GM06990 (cell line): ENCODE data around the gene GPHN.

Experiments
- DNase-seq: peaks from one replicate; pipeline ENCODE4 v3.0.0-alpha.2; 2011; ENCODE audit not compliant: insufficient read length; ENCODE audit errors: extremely low read depth
- H3K27me3 ChIP-seq: replicated peaks from 2 replicates; pipeline ENCODE4 v1.6.0; 2011; ENCODE audit warnings: low read length; ENCODE audit not compliant: control insufficient read depth, insufficient read depth
- H3K36me3 ChIP-seq: 2 replicates; pipeline ENCODE4 v1.5.1; 2011; ENCODE audit warnings: low read length; ENCODE audit not compliant: control insufficient read depth, insufficient read depth
- H3K4me3 ChIP-seq: replicated peaks from 2 replicates; pipeline ENCODE4 v1.5.1; 2011; ENCODE audit warnings: low read depth, mild to moderate bottlenecking, control low read depth, low read length
- CTCF ChIP-seq: IDR thresholded peaks from 2 replicates; pipeline ENCODE4 v1.5.1; 2011; ENCODE audit warnings: low read length, control low read depth, mild to moderate bottlenecking, inconsistent platforms; ENCODE audit not compliant: insufficient read depth, poor library complexity, severe bottlenecking

The GPHN gene

DNA sequence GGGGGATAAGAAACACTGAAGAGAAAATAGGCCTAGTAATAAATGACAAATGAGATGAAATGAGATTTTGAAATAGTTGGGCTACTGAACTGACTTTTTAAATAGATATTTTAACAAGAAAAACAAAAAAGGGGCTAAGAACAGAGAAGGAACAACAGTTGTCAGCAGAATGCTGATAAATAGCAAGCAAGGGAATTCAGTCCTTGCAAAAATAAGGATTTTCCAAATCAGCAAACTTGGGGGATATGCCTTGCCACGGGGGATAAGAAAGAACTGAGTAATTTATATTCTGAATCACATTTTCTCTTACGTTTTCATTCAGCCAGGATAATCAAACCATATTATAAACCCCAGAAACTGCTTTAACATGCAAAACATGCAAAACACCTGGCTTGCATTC, 34.7 kb upstream of the GPHN start:
- H3K27me3 ChIP-seq, result no peaks in the 10 kb centered on the region
- no peak overlapping the region for H3K4me3 ChIP-seq
- DNase-seq, result no peak
- TF ChIP-seq CTCF, result no peak
- H3K36me3 ChIP-seq, result no peaks in the 10 kb centered on the region

GRCh38 chr14:66476964-66477363, 31.0 kb upstream of the GPHN start:
- TF ChIP-seq CTCF, result no peak
- Histone ChIP-seq H3K27me3 (no peaks in the 10 kb centered on the region), H3K4me3 (no peak overlapping the region), H3K36me3 (no peaks in the 10 kb centered on the region)
- DNase-seq, result no peak

GRCh38 chr14:66477567-66477966, 30.4 kb upstream of the GPHN start:
- no peak for DNase-seq

GRCh38 chr14:66482873-66483272, 25.1 kb upstream of the GPHN start:
- no peaks in the 10 kb centered on the region for H3K36me3 ChIP-seq
- H3K4me3 ChIP-seq, result no peak overlapping the region
- TF ChIP-seq CTCF, result no peak
- no peak for DNase-seq
- no peaks in the 10 kb centered on the region for H3K27me3 ChIP-seq

More at GRCh38 chr14:66477567-66477966, 30.4 kb upstream of the GPHN start:
- TF ChIP-seq CTCF, result no peak
- H3K4me3 ChIP-seq, result no peak overlapping the region
- no peaks in the 10 kb centered on the region for H3K27me3 ChIP-seq
- no peaks in the 10 kb centered on the region for H3K36me3 ChIP-seq

- H3K27me3 ChIP-seq, result no peaks in the 10 kb centered on the region
- no peak for TF ChIP-seq CTCF
- no peak for DNase-seq
- H3K4me3 ChIP-seq, result no peak overlapping the region
- H3K36me3 ChIP-seq, result no peaks in the 10 kb centered on the region
Observed at GRCh38 chr14:66483322-66483721, 24.6 kb upstream of the GPHN start.

DNA sequence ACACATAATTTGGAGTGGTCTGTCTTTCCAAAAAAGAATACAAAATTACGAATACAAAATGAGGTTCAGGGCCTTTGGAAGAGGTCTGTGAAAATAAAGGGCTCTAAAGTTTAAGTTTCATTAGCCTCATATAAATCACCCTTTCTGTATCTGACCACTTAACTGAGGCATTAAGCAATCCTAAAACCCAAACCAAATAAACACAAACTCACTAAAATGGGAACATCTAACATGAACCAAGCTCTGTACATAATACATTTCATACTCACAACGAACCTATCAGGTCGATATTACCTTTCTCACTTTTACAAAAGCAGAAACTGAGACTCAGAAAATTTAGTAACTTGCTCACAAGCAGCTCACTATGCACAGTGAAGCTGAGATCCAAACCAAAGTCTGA, 22.9 kb upstream of the GPHN start:
- no peak for DNase-seq
- TF ChIP-seq CTCF, result no peak
- Histone ChIP-seq H3K4me3 (no peak overlapping the region), H3K27me3 (no peaks in the 10 kb centered on the region), H3K36me3 (no peaks in the 10 kb centered on the region)
